ENCODE measurements around the gene RBMXL3.

Gene RBMXL3

DNA sequence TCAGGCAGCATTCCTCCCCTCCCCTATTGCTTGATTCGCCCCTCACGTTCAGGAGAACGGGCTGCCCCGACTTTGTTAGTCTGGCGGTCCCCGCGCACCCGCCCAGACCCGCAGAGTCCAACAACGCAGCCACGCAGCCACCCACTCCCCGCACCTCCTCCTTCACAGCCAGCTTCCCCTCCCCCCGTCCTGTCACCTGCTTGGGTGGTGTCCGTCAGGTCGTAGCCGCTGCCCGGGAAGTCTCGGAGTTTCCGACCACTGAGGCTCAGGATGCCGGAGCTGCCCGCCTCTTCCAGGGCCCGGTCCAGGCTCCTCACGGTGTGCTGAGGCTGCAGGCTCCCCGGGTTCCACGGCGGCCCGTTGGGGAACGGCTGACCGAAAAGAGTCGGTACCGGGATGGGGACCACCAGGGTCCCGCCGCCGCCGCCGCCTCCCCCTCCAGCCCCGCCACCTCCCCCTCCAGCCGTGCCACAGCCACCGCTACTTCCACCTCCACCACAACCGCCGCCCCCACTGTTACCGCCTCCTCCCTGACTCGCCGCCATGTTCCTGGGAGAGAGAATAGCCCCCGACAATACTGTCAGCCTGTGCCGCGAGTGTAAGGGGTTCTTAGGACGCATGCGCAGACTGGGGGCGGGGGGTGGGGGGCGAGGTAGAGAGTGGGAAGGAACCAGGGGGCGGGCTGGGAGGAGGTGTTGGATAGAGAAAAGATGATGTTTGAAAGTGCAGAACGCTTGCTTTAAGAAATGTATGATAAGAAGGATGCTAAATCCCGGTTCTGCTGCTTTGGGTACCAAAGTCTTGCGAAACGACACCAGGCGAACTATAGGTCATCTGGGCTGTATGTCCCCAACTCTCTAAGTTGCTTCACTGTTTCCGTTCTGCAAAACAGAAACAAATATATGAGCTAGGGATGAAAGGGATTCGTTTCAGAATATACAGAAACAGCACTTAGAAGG lies 44.6 kb downstream of the RBMXL3 start, which contains the start of gene LRCH2:
Gene LRCH2 (minus strand): TSS at position 600 of the 959 bp plus-strand sequence. CDS start 55 bp downstream, at position 545.
- no peaks in the 10 kb centered on the region for H3K9me3 ChIP-seq (ENCODE audit: control insufficient read depth in 2 of 2, low read length in 2 of 2)
- no peaks in the 10 kb centered on the region for H3K4me1 ChIP-seq (ENCODE audit: control insufficient read depth in 2 of 2, insufficient read depth in 2 of 2, low read length in 2 of 2)
- peak within 1 kb of the TSS; percentile 49 to 56 for H3K4me3 ChIP-seq (ENCODE audit: low read length in 2 of 2)
- peaks cover 5 to 11% of the 10 kb centered on the region in 2 donors for H3K27me3 ChIP-seq (ENCODE audit: control insufficient read depth in 2 of 2, insufficient read depth in 2 of 2, low read length in 2 of 2)
- H3K9ac ChIP-seq (ENCODE audit: low read depth in 1 of 2, low read length in 2 of 2), result peak within 1 kb of the TSS in 1 of 2 donors; percentile 27
- H3K36me3 ChIP-seq (ENCODE audit: control insufficient read depth in 2 of 2, insufficient read depth in 2 of 2, low read length in 2 of 2), result no peaks in the 10 kb centered on the region
- peak within 1 kb of the TSS; percentile 5 to 18 for H3K27ac ChIP-seq (ENCODE audit: low read depth in 2 of 2, low read length in 2 of 2)

DNA sequence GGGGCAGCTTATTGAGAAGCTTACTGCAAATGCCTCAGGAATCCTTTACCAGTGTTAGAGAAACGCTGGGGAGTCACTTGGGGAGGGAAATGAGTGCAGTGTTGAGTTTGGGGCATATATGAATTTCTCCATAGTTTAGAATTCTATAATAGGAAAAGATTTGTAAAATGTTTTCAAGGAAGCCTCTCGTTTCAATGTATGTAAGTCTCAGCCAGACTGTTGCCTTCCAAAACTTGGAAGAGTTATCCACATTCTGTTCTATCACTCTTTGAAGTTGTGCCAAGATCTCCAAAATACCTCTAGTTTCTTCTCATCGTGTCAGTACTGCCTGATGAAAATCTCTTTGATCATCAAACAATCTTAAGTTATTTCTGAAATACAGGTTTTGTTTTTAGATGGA lies 45.3 kb downstream of the RBMXL3 start:
- Histone ChIP-seq H3K27me3 (ENCODE audit: control insufficient read depth in 2 of 2, insufficient read depth in 2 of 2, low read length in 2 of 2) (peaks cover 5 to 11% of the 10 kb centered on the region in 2 donors), H3K27ac (ENCODE audit: low read depth in 2 of 2, low read length in 2 of 2) (no peak overlapping the region), H3K4me1 (ENCODE audit: control insufficient read depth in 2 of 2, insufficient read depth in 2 of 2, low read length in 2 of 2) (no peaks in the 10 kb centered on the region), H3K9ac (ENCODE audit: low read depth in 1 of 2, low read length in 2 of 2) (no peak overlapping the region), H3K4me3 (ENCODE audit: low read length in 2 of 2) (peak overlapping the region in 1 of 2 donors; percentile 49), H3K36me3 (ENCODE audit: control insufficient read depth in 2 of 2, insufficient read depth in 2 of 2, low read length in 2 of 2) (no peaks in the 10 kb centered on the region), H3K9me3 (ENCODE audit: control insufficient read depth in 2 of 2, low read length in 2 of 2) (no peaks in the 10 kb centered on the region)

DNA sequence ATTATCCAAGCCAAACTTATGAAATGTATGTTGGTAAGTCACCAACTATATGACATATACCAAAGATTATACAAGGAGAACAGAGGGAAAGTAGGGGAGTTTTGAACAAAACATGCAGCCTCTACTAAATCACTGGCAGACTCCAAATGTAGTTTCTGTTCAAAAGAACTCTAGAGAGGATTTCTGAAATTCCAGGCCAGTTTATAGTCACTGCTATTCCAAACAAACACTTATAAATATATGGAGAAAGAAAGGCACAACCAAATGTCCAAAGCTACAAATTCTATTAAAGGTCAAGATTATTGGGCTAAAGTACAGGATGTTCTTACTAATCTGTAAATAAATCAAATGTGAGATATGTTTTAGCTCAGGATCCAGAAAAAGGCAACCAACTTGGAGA lies 47.4 kb downstream of the RBMXL3 start:
- no peaks in the 10 kb centered on the region for H3K9me3 ChIP-seq (ENCODE audit: control insufficient read depth in 2 of 2, low read length in 2 of 2)
- H3K27me3 ChIP-seq (ENCODE audit: control insufficient read depth in 2 of 2, insufficient read depth in 2 of 2, low read length in 2 of 2), result peaks cover 3 to 11% of the 10 kb centered on the region in 2 donors
- no peaks in the 10 kb centered on the region for H3K36me3 ChIP-seq (ENCODE audit: control insufficient read depth in 2 of 2, insufficient read depth in 2 of 2, low read length in 2 of 2)
- H3K27ac ChIP-seq (ENCODE audit: low read depth in 2 of 2, low read length in 2 of 2), result no peak overlapping the region
- no peak overlapping the region for H3K9ac ChIP-seq (ENCODE audit: low read depth in 1 of 2, low read length in 2 of 2)
- no peaks in the 10 kb centered on the region for H3K4me1 ChIP-seq (ENCODE audit: control insufficient read depth in 2 of 2, insufficient read depth in 2 of 2, low read length in 2 of 2)
- H3K4me3 ChIP-seq (ENCODE audit: low read length in 2 of 2), result no peak overlapping the region

DNA sequence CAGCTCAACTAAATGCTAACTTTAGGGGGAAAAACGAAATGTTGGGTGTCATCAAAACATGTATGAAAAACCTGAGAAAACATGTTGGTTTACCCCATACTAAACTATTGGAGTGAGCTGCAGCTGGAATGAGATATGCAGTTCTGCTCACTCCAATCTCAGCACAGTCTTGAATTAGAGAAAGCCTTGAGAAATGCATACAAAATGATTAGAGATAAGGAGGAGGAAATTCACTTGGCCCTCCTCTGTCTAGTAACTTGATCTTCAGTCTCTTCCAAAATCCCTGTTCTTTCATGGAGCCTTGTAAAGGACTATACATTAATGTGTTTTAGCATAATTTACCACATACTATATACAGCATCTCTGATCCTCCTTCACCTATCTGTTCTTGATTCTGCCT lies 47.8 kb downstream of the RBMXL3 start:
- Histone ChIP-seq H3K4me3 (ENCODE audit: low read length in 2 of 2) (no peak overlapping the region), H3K9ac (ENCODE audit: low read depth in 1 of 2, low read length in 2 of 2) (no peak overlapping the region), H3K27ac (ENCODE audit: low read depth in 2 of 2, low read length in 2 of 2) (no peak overlapping the region), H3K36me3 (ENCODE audit: control insufficient read depth in 2 of 2, insufficient read depth in 2 of 2, low read length in 2 of 2) (no peaks in the 10 kb centered on the region), H3K27me3 (ENCODE audit: control insufficient read depth in 2 of 2, insufficient read depth in 2 of 2, low read length in 2 of 2) (peaks cover 0 to 11% of the 10 kb centered on the region in 2 donors), H3K9me3 (ENCODE audit: control insufficient read depth in 2 of 2, low read length in 2 of 2) (no peaks in the 10 kb centered on the region), H3K4me1 (ENCODE audit: control insufficient read depth in 2 of 2, insufficient read depth in 2 of 2, low read length in 2 of 2) (no peaks in the 10 kb centered on the region)

Data from mucosa of rectum (tissue), 2 donors.